SK-N-SH treated with all-trans-retinoic acid at 6 μM for 48 hours (cell line): Measurements from ENCODE around the gene ZNF135.

ENCODE experiments used
- ATAC-seq: fragments of 200-7000 bp; cut with Tn5 transposase; 3 replicates; pipeline ENCODE4 v1.9.1; 2020; ENCODE audit warnings: mild to moderate bottlenecking, moderate library complexity
- ARNTL ChIP-seq: fragments of 450-650 bp; formaldehyde crosslinking; IDR thresholded peaks from 2 replicates; pipeline ENCODE4 v1.5.0; 2020; ENCODE audit warnings: low read depth, mild to moderate bottlenecking, moderate library complexity, borderline replicate concordance
- BACH2 ChIP-seq: fragments of 250-450 bp; sonication (Bioruptor Pico); IDR thresholded peaks from 2 replicates; pipeline ENCODE4 v1.9.0; 2021; ENCODE audit warnings: mild to moderate bottlenecking, borderline replicate concordance
- CREB5 ChIP-seq: fragments of 250-450 bp; sonication (Bioruptor Pico); IDR thresholded peaks from 2 replicates; pipeline ENCODE4 v1.5.1; 2020; ENCODE audit warnings: low read depth, mild to moderate bottlenecking, moderate library complexity
- CSDC2 ChIP-seq: fragments of 250-450 bp; sonication (Bioruptor Pico); IDR thresholded peaks from 2 replicates; pipeline ENCODE4 v1.5.0; 2020; ENCODE audit warnings: mild to moderate bottlenecking, moderate library complexity
- CSRNP3 ChIP-seq: fragments of 250-450 bp; sonication (Bioruptor Pico); IDR thresholded peaks from 2 replicates; pipeline ENCODE4 v1.5.1; 2021; ENCODE audit warnings: mild to moderate bottlenecking, moderate library complexity
- ESRRG ChIP-seq: fragments of 250-450 bp; sonication (Bioruptor Pico); IDR thresholded peaks from 2 replicates; pipeline ENCODE4 v1.6.1; 2021; ENCODE audit warnings: mild to moderate bottlenecking
- GLIS3 ChIP-seq: fragments of 250-450 bp; sonication (Bioruptor Pico); IDR thresholded peaks from 2 replicates; pipeline ENCODE4 v1.5.0; 2020; ENCODE audit warnings: mild to moderate bottlenecking, moderate library complexity
- ISL1 ChIP-seq: fragments of 250-450 bp; sonication (Bioruptor Pico); IDR thresholded peaks from 2 replicates; pipeline ENCODE4 v2.1.2; 2022; ENCODE audit warnings: mild to moderate bottlenecking, moderate library complexity
- OSR1 ChIP-seq: fragments of 250-450 bp; sonication (Bioruptor Pico); IDR thresholded peaks from 2 replicates; pipeline ENCODE4 v1.8.0; 2022; ENCODE audit warnings: moderate library complexity, mild to moderate bottlenecking, inconsistent platforms
- PATZ1 ChIP-seq: fragments of 250-450 bp; sonication (Bioruptor Pico); IDR thresholded peaks from 2 replicates; pipeline ENCODE4 v1.8.0; 2020; ENCODE audit warnings: mild to moderate bottlenecking, moderate library complexity, borderline replicate concordance
- POU6F1 ChIP-seq: fragments of 250-450 bp; sonication (Bioruptor Pico); IDR thresholded peaks from 2 replicates; pipeline ENCODE4 v1.8.0; 2021; ENCODE audit warnings: low read depth, mild to moderate bottlenecking, moderate library complexity, borderline replicate concordance
- PPARA ChIP-seq: fragments of 250-450 bp; sonication (Bioruptor Pico); IDR thresholded peaks from 2 replicates; pipeline ENCODE4 v1.5.0; 2020; ENCODE audit warnings: mild to moderate bottlenecking, borderline replicate concordance
- RARB ChIP-seq: fragments of 250-450 bp; sonication (Bioruptor Pico); IDR thresholded peaks from 2 replicates; pipeline ENCODE4 v1.8.0; 2021; ENCODE audit warnings: mild to moderate bottlenecking, moderate library complexity
- SNAI2 ChIP-seq: fragments of 250-450 bp; sonication (Bioruptor Pico); IDR thresholded peaks from 2 replicates; pipeline ENCODE4 v1.5.0; 2020; ENCODE audit warnings: mild to moderate bottlenecking, moderate library complexity
- TCF4 ChIP-seq: fragments of 250-450 bp; sonication (Bioruptor Pico); IDR thresholded peaks from 2 replicates; pipeline ENCODE4 v1.8.0; 2021; ENCODE audit warnings: mild to moderate bottlenecking, moderate library complexity, borderline replicate concordance
- TOX ChIP-seq: fragments of 250-450 bp; sonication (Bioruptor Pico); IDR thresholded peaks from 2 replicates; pipeline ENCODE4 v1.8.0; 2021; ENCODE audit warnings: mild to moderate bottlenecking, moderate library complexity, borderline replicate concordance
- TSHZ2 ChIP-seq: fragments of 250-450 bp; sonication (Bioruptor Pico); IDR thresholded peaks from 2 replicates; pipeline ENCODE4 v1.5.0; 2020; ENCODE audit warnings: mild to moderate bottlenecking, moderate library complexity
- ZC3H10 ChIP-seq: fragments of 250-450 bp; sonication (Bioruptor Pico); IDR thresholded peaks from 2 replicates; pipeline ENCODE4 v1.5.1; 2021; ENCODE audit warnings: mild to moderate bottlenecking, moderate library complexity
- ZFP3 ChIP-seq: fragments of 250-450 bp; sonication (Bioruptor Pico); IDR thresholded peaks from 2 replicates; pipeline ENCODE4 v1.5.0; 2020; ENCODE audit warnings: mild to moderate bottlenecking, moderate library complexity
- ZFP30 ChIP-seq: fragments of 450-650 bp; formaldehyde crosslinking; IDR thresholded peaks from 2 replicates; pipeline ENCODE4 v1.5.0; 2022; ENCODE audit warnings: mild to moderate bottlenecking, moderate library complexity
- ZNF565 ChIP-seq: fragments of 450-650 bp; formaldehyde crosslinking; conservative IDR thresholded peaks from 2 replicates; pipeline ENCODE4 v1.5.0; 2020; ENCODE audit warnings: low read depth, mild to moderate bottlenecking, moderate library complexity
- ZNF70 ChIP-seq: fragments of 450-650 bp; formaldehyde crosslinking; IDR thresholded peaks from 2 replicates; pipeline ENCODE4 v1.5.0; 2020; ENCODE audit warnings: mild to moderate bottlenecking, moderate library complexity
- ZNF8 ChIP-seq: fragments of 450-650 bp; formaldehyde crosslinking; IDR thresholded peaks from 2 replicates; pipeline ENCODE4 v1.5.0; 2020; ENCODE audit warnings: mild to moderate bottlenecking, moderate library complexity

The ZNF135 gene

GRCh38 chr19:58044391-58044790 lies 14.7 kb upstream of the ZNF135 start:
- ATAC-seq: no peak
- TF ChIP-seq ZC3H10 (no peak), ZNF565 (CRISPR knock-in tag) (no peak), CSRNP3 (no peak), TCF4 (no peak), CSDC2 (CRISPR knock-in tag) (no peak), PATZ1 (CRISPR knock-in tag) (no peak), TSHZ2 (CRISPR knock-in tag) (no peak), ISL1 (CRISPR knock-in tag) (no peak), ZFP30 (no peak), POU6F1 (CRISPR knock-in tag) (no peak), ESRRG (CRISPR knock-in tag) (no peak), ZFP3 (CRISPR knock-in tag) (no peak), GLIS3 (CRISPR knock-in tag) (no peak), CREB5 (no peak), SNAI2 (CRISPR knock-in tag) (no peak), RARB (CRISPR knock-in tag) (no peak), ARNTL (CRISPR knock-in tag) (no peak), TOX (CRISPR knock-in tag) (no peak), BACH2 (CRISPR knock-in tag) (no peak), ZNF70 (no peak)

GRCh38 chr19:58044886-58045285 lies 14.2 kb upstream of the ZNF135 start:
- no peak for TF ChIP-seq CREB5
- no peak for TF ChIP-seq PPARA (CRISPR knock-in tag)
- no peak for TF ChIP-seq ZC3H10
- no peak for TF ChIP-seq ZNF70
- TF ChIP-seq CSDC2 (CRISPR knock-in tag): no peak
- TF ChIP-seq TOX (CRISPR knock-in tag): no peak
- TF ChIP-seq ZFP30: no peak
- no peak for TF ChIP-seq OSR1 (CRISPR knock-in tag)
- no peak for TF ChIP-seq ZFP3 (CRISPR knock-in tag)
- no peak for TF ChIP-seq CSRNP3
- no peak for TF ChIP-seq RARB (CRISPR knock-in tag)
- TF ChIP-seq SNAI2 (CRISPR knock-in tag): no peak
- TF ChIP-seq GLIS3 (CRISPR knock-in tag): no peak
- no peak for TF ChIP-seq ZNF565 (CRISPR knock-in tag)
- TF ChIP-seq TCF4: no peak
- TF ChIP-seq ZNF8 (CRISPR knock-in tag): no peak
- TF ChIP-seq BACH2 (CRISPR knock-in tag): no peak
- no peak for TF ChIP-seq ISL1 (CRISPR knock-in tag)
- TF ChIP-seq ESRRG (CRISPR knock-in tag): no peak
- TF ChIP-seq PATZ1 (CRISPR knock-in tag): no peak
- TF ChIP-seq, all 23 proteins: peak for 0
- no peak for ATAC-seq
